ENCODE data around the gene EML6. TPM values are rescaled to one million over a fixed set of nuclear protein-coding genes. Genes with fewer than 3 reads are reported as not detected.
A peak's percentile ranks its signal among the peaks of the same experiment; 100 is the strongest.

EML6 gene
- polyA plus RNA-seq, 1 donor (not counting 4 experiments of a cell fraction or from before 2014, with no cell fraction given) = 0.96 TPM

- DNase-seq (ENCODE audit: low read depth, low spot score) = no peak
- Histone ChIP-seq H3K9me1 (ENCODE audit: control insufficient read depth, extremely low read depth, insufficient read depth, low read length) (no peaks in the 10 kb centered on the region), H4K20me1 (ENCODE audit: control insufficient read depth, extremely low read depth, insufficient read depth, low read length) (peaks cover 12% of the 10 kb centered on the region), H3K79me2 (ENCODE audit: control insufficient read depth, insufficient read depth, low read length) (peaks cover 99% of the 10 kb centered on the region), H3K4me3 (ENCODE audit: control insufficient read depth in 2 of 3, extremely low read depth in 1 of 3, insufficient read depth in 2 of 3, low read depth in 1 of 3, low read length in 3 of 3) (peak overlapping the region in 2 of 3 experiments; percentile 20 to 34), H3K27ac (ENCODE audit: control insufficient read depth, insufficient read depth, low read length) (peak overlapping the region; percentile 53), H3K27me3 (ENCODE audit: control insufficient read depth, extremely low read depth, insufficient read depth, low read length) (no peaks in the 10 kb centered on the region), H3K36me3 (ENCODE audit: control insufficient read depth in 2 of 2, extremely low read depth in 1 of 2, insufficient read depth in 2 of 2, low read length in 2 of 2) (peaks cover 0 to 3% of the 10 kb centered on the region in 2 experiments), H3K4me2 (ENCODE audit: control insufficient read depth, extremely low read depth, insufficient read depth, low read depth, low read length) (peak overlapping the region; percentile 80), H3K9ac (ENCODE audit: control insufficient read depth, extremely low read depth, insufficient read depth, low read length) (peak overlapping the region; percentile 3), H2AFZ (ENCODE audit: control insufficient read depth, low read length) (no peak overlapping the region), H3K9me3 (ENCODE audit: control insufficient read depth, low read depth, low read length) (no peaks in the 10 kb centered on the region), H3K4me1 (ENCODE audit: control insufficient read depth, extremely low read depth, insufficient read depth, low read length) (peaks cover 82% of the 10 kb centered on the region)
- dilution Hi-C loops (cut with MboI; ENCODE audit: extremely low pct_ligation_motif_present, low sequenced_read_pairs) = no loop called here
- peak; percentile 67 for FAIRE-seq
- TF ChIP-seq CTCF (optimal IDR thresholded peaks at IDR 0.05 in 1 of 3, IDR thresholded peaks at IDR 0.05 in 1 of 3, conservative IDR thresholded peaks at IDR 0.05 in 1 of 3; ENCODE audit: extremely low read depth in 1 of 3, insufficient read depth in 2 of 3, low read length in 3 of 3) = no peak
- TF ChIP-seq EZH2 (IDR thresholded peaks at IDR 0.05; ENCODE audit: low read length) = no peak
Measured at GRCh38 chr2:55010149-55010591, 286.7 kb downstream of the EML6 start.

- dilution Hi-C loops (cut with MboI; ENCODE audit: extremely low pct_ligation_motif_present, low sequenced_read_pairs) = no loop called here
- no peaks in the 10 kb centered on the region for H3K27me3 ChIP-seq (ENCODE audit: control insufficient read depth, extremely low read depth, insufficient read depth, low read length)
- H3K9ac ChIP-seq (ENCODE audit: control insufficient read depth, extremely low read depth, insufficient read depth, low read length) = no peak overlapping the region
- no peaks in the 10 kb centered on the region for H3K9me1 ChIP-seq (ENCODE audit: control insufficient read depth, extremely low read depth, insufficient read depth, low read length)
- DNase-seq (ENCODE audit: low read depth, low spot score) (no peak), FAIRE-seq (no peak)
- H3K27ac ChIP-seq (ENCODE audit: control insufficient read depth, insufficient read depth, low read length) = peak overlapping the region; percentile 53
- H3K4me2 ChIP-seq (ENCODE audit: control insufficient read depth, extremely low read depth, insufficient read depth, low read depth, low read length) = peak overlapping the region; percentile 80
- no peak overlapping the region for H2AFZ ChIP-seq (ENCODE audit: control insufficient read depth, low read length)
- H3K36me3 ChIP-seq (ENCODE audit: control insufficient read depth in 2 of 2, extremely low read depth in 1 of 2, insufficient read depth in 2 of 2, low read length in 2 of 2) = peaks cover 0 to 3% of the 10 kb centered on the region in 2 experiments
- H3K9me3 ChIP-seq (ENCODE audit: control insufficient read depth, low read depth, low read length) = no peaks in the 10 kb centered on the region
- peaks cover 90% of the 10 kb centered on the region for H3K4me1 ChIP-seq (ENCODE audit: control insufficient read depth, extremely low read depth, insufficient read depth, low read length)
- H4K20me1 ChIP-seq (ENCODE audit: control insufficient read depth, extremely low read depth, insufficient read depth, low read length) = peaks cover 12% of the 10 kb centered on the region
- TF ChIP-seq CTCF (optimal IDR thresholded peaks at IDR 0.05 in 1 of 3, IDR thresholded peaks at IDR 0.05 in 1 of 3, conservative IDR thresholded peaks at IDR 0.05 in 1 of 3; ENCODE audit: extremely low read depth in 1 of 3, insufficient read depth in 2 of 3, low read length in 3 of 3) = no peak
- TF ChIP-seq EZH2 (IDR thresholded peaks at IDR 0.05; ENCODE audit: low read length) = no peak
- H3K4me3 ChIP-seq (ENCODE audit: control insufficient read depth in 2 of 3, extremely low read depth in 1 of 3, insufficient read depth in 2 of 3, low read depth in 1 of 3, low read length in 3 of 3) = peak overlapping the region in 1 of 3 experiments; percentile 26
- peaks cover 99% of the 10 kb centered on the region for H3K79me2 ChIP-seq (ENCODE audit: control insufficient read depth, insufficient read depth, low read length)
Measured at GRCh38 chr2:55010915-55011314, 287.5 kb downstream of the EML6 start.

All from keratinocyte (primary cell).